Ovary (tissue), 9 donors: ENCODE data around the gene APP. TPM values are rescaled to one million over a fixed set of nuclear protein-coding genes. Genes with fewer than 3 reads are reported as not detected.

ENCODE experiments used
- DNase-seq, 5 donors: peaks; one replicate each; pipeline ENCODE4 v3.0.0-alpha.2; 2019 to 2020
- H3K27ac ChIP-seq, 2 donors: fragments of 200-600 bp; one replicate each; pipeline versions ENCODE4 v1.5.1 to v1.8.0; 2019 to 2022
- H3K27me3 ChIP-seq: fragments of 200-600 bp; one replicate; pipeline ENCODE4 v1.8.0; 2022
- H3K36me3 ChIP-seq: fragments of 200-600 bp; sonication (generic); one replicate; pipeline ENCODE4 v1.5.1; 2019
- H3K4me1 ChIP-seq: one replicate; pipeline ENCODE4 v1.8.1; 2013; ENCODE audit warnings: mild to moderate bottlenecking, moderate library complexity; ENCODE audit not compliant: insufficient read depth
- H3K4me3 ChIP-seq: fragments of 200-600 bp; sonication (generic); one replicate; pipeline ENCODE4 v1.5.1; 2017
- H3K9me3 ChIP-seq, 2 donors: fragments of 200-600 bp in 1 of 2; sonication (generic) in 1 of 2; one replicate each; pipeline versions ENCODE4 v1.5.1 to v1.8.1; 2013 to 2019; ENCODE audit warnings: mild to moderate bottlenecking in 1 of 2, moderate library complexity in 1 of 2
- EP300 ChIP-seq: sonication (generic); formaldehyde crosslinking; IDR thresholded peaks from one replicate; pipeline ENCODE4 v1.6.1; 2017; ENCODE audit warnings: antibody characterized with exemption
- POLR2A ChIP-seq: fragments of 450-650 bp; IDR thresholded peaks from one replicate; pipeline ENCODE4 v1.6.1; 2017; ENCODE audit warnings: antibody characterized with exemption, mild to moderate bottlenecking, moderate library complexity
- WGBS, 3 donors: extraction: QIAGEN DNeasy Blood & Tissue Kit in 1 of 3; methylation state at CpG; one replicate each; pipeline versions ENCODE4 v1.1.5 to v1.1.7; 2013 to 2017; 5-methylcytosine and 5-hydroxymethylcytosine counted together
- intact Hi-C, 4 donors: fragments of 100-400 bp; cut with DNase I; formaldehyde crosslinking; loops; one replicate each; pipeline versions ENCODE4 v1.11.0 to v1.15.1; 2022 to 2023
- polyA plus RNA-seq, 2 donors: library from polyadenylated mRNA; stranded (reverse); fragments of 200-250 nt in 1 of 2; fragments of 350-450 nt in 1 of 2; fragmentation: Illumina TruSeq in 1 of 2; extraction: RNeasy Lipid Tissue Mini Kit (QIAGEN cat#74804) in 1 of 2; gene quantifications; one replicate each; pipeline ENCODE4 v1.2.3, GENCODE V29; 2013 to 2014
- total RNA-seq, 7 donors: library from RNA; depleted of rRNA in 2 of 7; stranded (reverse); fragments of >200 nt in 2 of 7; fragmentation: NEBNext Ultra II Directional in 3 of 7; extraction: Animal tissue kit (Norgen Biotek cat#: 25700) in 3 of 7; gene quantifications; one replicate each; pipeline versions ENCODE4 v1.1.0 to v1.2.4, GENCODE V29; 2016 to 2023
- TF ChIP-seq, protein P1 (sequence below), 3 donors: fragments of 450-650 bp in 2 of 3; fragments of 200-600 bp in 1 of 3; IDR thresholded peaks; one replicate each; pipeline versions ENCODE4 v1.5.1 to v1.8.0; 2016 to 2022; ENCODE audit warnings: antibody characterized with exemption in 3 of 3, mild to moderate bottlenecking in 1 of 3
- donor health status: DM: no; HTN: no; CAD: no; lungs with moderate emphysema.
- donor health status: DM: no; HTN: no; CAD: no.
- donor health status: Bipolar disorder and iron deficiency.
- donor health status: DM: yes; HTN: yes; CAD: no.
- donor health status: DM: no; HTN: no; CAD: no.
- donor health status: DM: yes; HTN: yes; CAD: no.

APP gene
- total and polyA plus RNA-seq, 9 donors: 211 to 945 (median 364) TPM

DNA sequence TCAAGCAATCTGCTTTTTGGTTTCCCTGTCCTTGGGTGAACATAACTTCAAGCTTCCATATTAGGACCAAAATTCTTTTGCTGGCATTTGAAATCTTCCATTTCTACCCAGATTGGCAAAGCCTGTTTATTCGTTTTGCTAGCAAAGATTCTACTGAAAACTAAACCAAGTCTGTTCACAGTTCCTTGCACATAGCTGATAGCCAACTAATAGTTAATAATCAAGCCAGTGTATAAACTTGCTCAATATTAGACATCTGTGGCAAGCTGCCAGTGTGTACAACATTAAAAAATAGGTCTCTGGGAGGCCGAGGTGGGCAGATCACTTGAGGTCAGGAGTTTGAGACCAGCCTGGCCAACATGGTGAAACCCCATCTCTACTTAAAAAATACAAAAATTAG lies 6.3 kb downstream of the APP start:
- Histone ChIP-seq H3K9me3 (no peaks in the 10 kb centered on the region), H3K4me3 (no peak overlapping the region), H3K27ac (no peak overlapping the region), H3K36me3 (no peaks in the 10 kb centered on the region), H3K27me3 (no peaks in the 10 kb centered on the region), H3K4me1 (peaks cover 2% of the 10 kb centered on the region)
- intact Hi-C loops: loop anchor here in 1 of 4 donors (10.0 kb wide), 1 partner anchor 530 kb away; the partner anchor contains the start of gene JAM2
- 26 to 47% (median 41%) methylated on average over 2 of the region's 2 CpGs for WGBS, 3 donors
- DNase-seq: no peak
- TF ChIP-seq EP300 (no peak), POLR2A (no peak)
- TF ChIP-seq, protein P1, sequence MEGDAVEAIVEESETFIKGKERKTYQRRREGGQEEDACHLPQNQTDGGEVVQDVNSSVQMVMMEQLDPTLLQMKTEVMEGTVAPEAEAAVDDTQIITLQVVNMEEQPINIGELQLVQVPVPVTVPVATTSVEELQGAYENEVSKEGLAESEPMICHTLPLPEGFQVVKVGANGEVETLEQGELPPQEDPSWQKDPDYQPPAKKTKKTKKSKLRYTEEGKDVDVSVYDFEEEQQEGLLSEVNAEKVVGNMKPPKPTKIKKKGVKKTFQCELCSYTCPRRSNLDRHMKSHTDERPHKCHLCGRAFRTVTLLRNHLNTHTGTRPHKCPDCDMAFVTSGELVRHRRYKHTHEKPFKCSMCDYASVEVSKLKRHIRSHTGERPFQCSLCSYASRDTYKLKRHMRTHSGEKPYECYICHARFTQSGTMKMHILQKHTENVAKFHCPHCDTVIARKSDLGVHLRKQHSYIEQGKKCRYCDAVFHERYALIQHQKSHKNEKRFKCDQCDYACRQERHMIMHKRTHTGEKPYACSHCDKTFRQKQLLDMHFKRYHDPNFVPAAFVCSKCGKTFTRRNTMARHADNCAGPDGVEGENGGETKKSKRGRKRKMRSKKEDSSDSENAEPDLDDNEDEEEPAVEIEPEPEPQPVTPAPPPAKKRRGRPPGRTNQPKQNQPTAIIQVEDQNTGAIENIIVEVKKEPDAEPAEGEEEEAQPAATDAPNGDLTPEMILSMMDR (IDR thresholded peaks at IDR 0.05): no peak

GRCh38 chr21:26162081-26162480 lies 8.5 kb downstream of the APP start:
- no peak for DNase-seq
- 93 to 98% (median 95%) methylated on average over 4 of the region's 4 CpGs for WGBS, 3 donors
- peaks cover 7% of the 10 kb centered on the region for H3K4me1 ChIP-seq

DNA sequence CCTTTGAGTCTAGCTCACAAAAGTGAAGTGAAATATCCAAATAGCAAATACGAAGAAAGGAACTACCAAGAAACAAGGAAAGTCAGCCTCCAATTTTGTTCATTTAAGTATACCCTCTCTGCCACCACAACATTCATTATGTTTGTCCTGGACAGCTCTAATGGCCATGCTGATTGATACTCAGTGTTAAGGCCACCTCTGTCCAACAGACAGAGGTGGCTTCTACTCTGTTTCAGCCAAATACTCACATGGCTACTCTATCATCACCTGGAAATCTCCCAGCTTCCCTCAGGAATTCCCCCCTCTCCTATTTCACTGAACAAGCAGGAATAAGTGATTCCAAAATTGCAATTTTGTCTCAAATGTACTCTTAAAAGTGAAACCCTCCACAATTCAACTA lies 10.7 kb downstream of the APP start:
- Histone ChIP-seq H3K36me3 (no peaks in the 10 kb centered on the region), H3K4me1 (peaks cover 8% of the 10 kb centered on the region)
- 87 to 95% (median 90%) methylated on average over 1 of the region's 1 CpG for WGBS, 3 donors

More at GRCh38 chr21:26162081-26162480, 8.5 kb downstream of the APP start:
- no peaks in the 10 kb centered on the region for H3K9me3 ChIP-seq
- H3K27ac ChIP-seq: no peak overlapping the region
- no peaks in the 10 kb centered on the region for H3K27me3 ChIP-seq
- TF ChIP-seq POLR2A (no peak), EP300 (no peak)
- TF ChIP-seq, protein P1 (IDR thresholded peaks at IDR 0.05): no peak
- H3K4me3 ChIP-seq: no peak overlapping the region
- no peaks in the 10 kb centered on the region for H3K36me3 ChIP-seq
- intact Hi-C loops: loop anchor here in 1 of 4 donors (10.0 kb wide), 1 partner anchor 527 kb away; the partner anchor contains the start of gene JAM2

GRCh38 chr21:26157801-26158200 lies 12.8 kb downstream of the APP start:
- Histone ChIP-seq H3K9me3 (no peaks in the 10 kb centered on the region), H3K4me1 (peaks cover 10% of the 10 kb centered on the region), H3K36me3 (no peaks in the 10 kb centered on the region), H3K27me3 (no peaks in the 10 kb centered on the region), H3K4me3 (no peak overlapping the region), H3K27ac (no peak overlapping the region)
- DNase-seq: no peak
- WGBS, 3 donors: 56 to 70% (median 60%) methylated on average over 2 of the region's 2 CpGs
- intact Hi-C loops: no loop called here
- TF ChIP-seq EP300 (no peak), POLR2A (no peak)
- TF ChIP-seq, protein P1 (IDR thresholded peaks at IDR 0.05): no peak

More for the DNA sequence above, 10.7 kb downstream of the APP start:
- intact Hi-C loops: loop anchor here in 1 of 4 donors (10.0 kb wide), 1 partner anchor 525 kb away; the partner anchor contains the start of gene JAM2
- no peaks in the 10 kb centered on the region for H3K9me3 ChIP-seq
- H3K27ac ChIP-seq: no peak overlapping the region
- no peak for DNase-seq
- no peaks in the 10 kb centered on the region for H3K27me3 ChIP-seq
- TF ChIP-seq POLR2A (no peak), EP300 (no peak)
- TF ChIP-seq, protein P1 (IDR thresholded peaks at IDR 0.05): no peak
- H3K4me3 ChIP-seq: no peak overlapping the region
